AG04450 (cell line): Measurements from ENCODE around the gene PIH1D1. TPM values are rescaled to one million over a fixed set of nuclear protein-coding genes. Genes with fewer than 3 reads are reported as not detected.

Source experiments
- CTCF ChIA-PET: fragments of 300-600, 350-600 bp; formaldehyde crosslinking; extraction: SDS; loops from one replicate; lab custom pipeline; 2022; ENCODE audit warnings: antibody characterized with exemption, inconsistent platforms; lab: Charles Lee
- POLR2A ChIA-PET: fragments of 350-600 bp; formaldehyde crosslinking; extraction: SDS; loops from one replicate; lab custom pipeline; 2021; ENCODE audit warnings: antibody characterized with exemption, inconsistent platforms; lab: Yijun Ruan, JAX
- DNase-seq: peaks from one replicate; pipeline ENCODE4 v3.0.0-alpha.2; 2011; ENCODE audit warnings: low read depth, low spot score
- H3K27ac ChIP-seq: one replicate; pipeline ENCODE4 v1.5.1; 2012; ENCODE audit warnings: low read depth, low read length, control low read depth
- H3K27me3 ChIP-seq: one replicate; pipeline ENCODE4 v1.6.0; 2012; ENCODE audit warnings: low read length; ENCODE audit not compliant: control insufficient read depth, insufficient read depth
- H3K4me3 ChIP-seq: 2 replicates; pipeline ENCODE4 v1.5.1; 2011; ENCODE audit warnings: mild to moderate bottlenecking, low read depth, low read length, control low read depth
- H3K9me3 ChIP-seq: 2 replicates; pipeline ENCODE4 v1.5.1; 2012; ENCODE audit warnings: low read length; ENCODE audit not compliant: control insufficient read depth, insufficient read depth
- CTCF ChIP-seq: IDR thresholded peaks from 2 replicates; pipeline ENCODE4 v1.5.1; 2011; ENCODE audit warnings: low read depth, low read length, control low read depth, inconsistent platforms
- polyA plus RNA-seq: library from polyadenylated mRNA; depleted of rRNA; stranded (reverse); fragments of >200 nt; gene quantifications from 2 replicates; pipeline ENCODE4 v1.2.3, GENCODE V29; 2011

The PIH1D1 gene
- polyA plus RNA-seq, 1 experiment, result 62.5 TPM

GRCh38 chr19:49441960-49442350 lies 9.7 kb downstream of the PIH1D1 start:
- H3K27me3 ChIP-seq, result peaks cover 51% of the 10 kb centered on the region
- no peak for TF ChIP-seq CTCF
- ChIA-PET CTCF (interaction anchor here (0.6 kb wide), 1 partner anchor 254 kb away, joined by 4 read pairs; no protein-coding TSS in a partner anchor), POLR2A (no interaction called here)
- no peak for DNase-seq
- H3K27ac ChIP-seq, result no peak overlapping the region
- no peak overlapping the region for H3K4me3 ChIP-seq
- H3K9me3 ChIP-seq, result no peaks in the 10 kb centered on the region; the same call in 1 of the 2 replicates

GRCh38 chr19:49441210-49441959 lies 10.2 kb downstream of the PIH1D1 start, which contains the start of gene SLC17A7:
Gene SLC17A7 (minus strand): TSS chr19:49441527. CDS start chr19:49441379, 148 bp downstream.
- H3K4me3 ChIP-seq, result no peak within 1 kb of the TSS
- peaks cover 56% of the 10 kb centered on the region for H3K27me3 ChIP-seq
- no peak for DNase-seq
- CTCF ChIA-PET, result interaction anchor here (0.6 kb wide), 1 partner anchor 254 kb away, joined by 4 read pairs; no protein-coding TSS in a partner anchor
- peaks cover 1% of the 10 kb centered on the region; the same call in 1 of the 2 replicates for H3K9me3 ChIP-seq
- no peak within 1 kb of the TSS for H3K27ac ChIP-seq
- TF ChIP-seq CTCF, result no peak
- POLR2A ChIA-PET, result no interaction called here

GRCh38 chr19:49440439-49441209 lies 11.0 kb downstream of the PIH1D1 start:
- H3K4me3 ChIP-seq, result no peak overlapping the region
- no peak for DNase-seq
- H3K27ac ChIP-seq, result no peak overlapping the region
- CTCF ChIA-PET, result no interaction called here
- H3K27me3 ChIP-seq, result peaks cover 64% of the 10 kb centered on the region
- peaks cover 5% of the 10 kb centered on the region; the same call in 1 of the 2 replicates for H3K9me3 ChIP-seq
- POLR2A ChIA-PET, result no interaction called here
- no peak for TF ChIP-seq CTCF

GRCh38 chr19:49439836-49440235 lies 11.8 kb downstream of the PIH1D1 start:
- Histone ChIP-seq H3K4me3 (no peak overlapping the region), H3K27ac (no peak overlapping the region), H3K27me3 (peaks cover 71% of the 10 kb centered on the region), H3K9me3 (peaks cover 7% of the 10 kb centered on the region; the same call in 1 of the 2 replicates)
- CTCF ChIA-PET, result no interaction called here
- DNase-seq, result no peak
- POLR2A ChIA-PET, result no interaction called here
- no peak for TF ChIP-seq CTCF
